ENCODE data around the gene NUDT21. TPM values are rescaled to one million over a fixed set of nuclear protein-coding genes. Genes with fewer than 3 reads are reported as not detected.

Gene NUDT21
- total and polyA plus RNA-seq, 2 of the 8 experiments (the other 6 are each of a cell fraction or from before 2014, with no cell fraction given), result 78.1 to 277 TPM

- no peak overlapping the region for H2BK5ac ChIP-seq (ENCODE audit: low read depth, low read length)
- H3K23ac ChIP-seq (ENCODE audit: insufficient read length), result no peak overlapping the region
- ChIA-PET POLR2A (ENCODE audit: partially characterized antibody) (no interaction called here), CTCF (ENCODE audit: partially characterized antibody) (no interaction called here)
- no peak overlapping the region for H2BK12ac ChIP-seq (ENCODE audit: low read depth, low read length)
- WGBS, 2 experiments (ENCODE audit: extremely low coverage in 1 of 2, insufficient coverage in 1 of 2, insufficient read length in 1 of 2, insufficient replicate concordance in 2 of 2, low coverage in 1 of 2, low lambda C conversion rate in 2 of 2, missing lambda C conversion rate in 1 of 2), result 93% methylated on average over 2 of the region's 2 CpGs; no CpG with 5 or more reads in 1 of the 2 experiments
- DNase-seq (ENCODE audit: low read depth in 1 of 2, low spot score in 2 of 2) (no peak), FAIRE-seq (no peak)
- H2BK120ac ChIP-seq (replicated peaks; ENCODE audit: low read depth, low read length), result no peak overlapping the region
- H3K56ac ChIP-seq (replicated peaks; ENCODE audit: insufficient read length, low read depth, low read length), result no peak overlapping the region
- no peak overlapping the region for H4K8ac ChIP-seq (ENCODE audit: extremely low read depth, insufficient read depth, low read length)
- peaks cover 23 to 80% (median 62%) of the 10 kb centered on the region in 4 experiments for H3K36me3 ChIP-seq (ENCODE audit: control insufficient read depth in 2 of 4, insufficient read depth in 4 of 4, low read length in 3 of 4)
- H2AFZ ChIP-seq (ENCODE audit: low read length), result no peak overlapping the region
- H3K4me2 ChIP-seq (ENCODE audit: insufficient read depth in 1 of 2, low read depth in 2 of 2, low read length in 2 of 2), result no peak overlapping the region
- H4K20me1 ChIP-seq (replicated peaks in 1 of 2; ENCODE audit: control insufficient read depth in 1 of 2, insufficient read depth in 2 of 2, low read length in 2 of 2), result peaks cover 0 to 2% of the 10 kb centered on the region in 2 experiments
- TF ChIP-seq SIRT6 (IDR thresholded peaks at IDR 0.05; ENCODE audit: low read length), result no peak
- TF ChIP-seq CEBPB (IDR thresholded peaks at IDR 0.05; ENCODE audit: low read depth, low read length), result no peak
- no peak for TF ChIP-seq RBBP5 (IDR thresholded peaks at IDR 0.05; ENCODE audit: borderline replicate concordance, low read depth, low read length)
- H3K9ac ChIP-seq (replicated peaks in 1 of 4; ENCODE audit: extremely low read depth in 1 of 4, low read depth in 3 of 4, low read length in 3 of 4), result no peak overlapping the region
- H4K5ac ChIP-seq (ENCODE audit: insufficient read length, low read depth, low read length), result no peak overlapping the region
- no peak overlapping the region for H3K14ac ChIP-seq (ENCODE audit: insufficient read length)
- H3K4ac ChIP-seq (replicated peaks; ENCODE audit: insufficient read length, low read depth, low read length), result no peak overlapping the region
- no peak overlapping the region for H3K4me3 ChIP-seq (ENCODE audit: extremely low read depth in 1 of 4, insufficient read depth in 2 of 4, low read depth in 3 of 4, low read length in 4 of 4)
- no peak overlapping the region for H2BK20ac ChIP-seq (ENCODE audit: low read length)
- no peak overlapping the region for H4K91ac ChIP-seq (replicated peaks; ENCODE audit: insufficient read length, low read length)
- no peaks in the 10 kb centered on the region for H3K27me3 ChIP-seq (replicated peaks in 1 of 4; ENCODE audit: control insufficient read depth in 3 of 4, extremely low read depth in 1 of 4, insufficient read depth in 3 of 4, low read length in 3 of 4)
- no peak overlapping the region for H3K27ac ChIP-seq (ENCODE audit: low read depth, low read length)
- no peak overlapping the region for H2BK15ac ChIP-seq (ENCODE audit: low read length)
- H3K23me2 ChIP-seq (ENCODE audit: low read depth, low read length), result no peaks in the 10 kb centered on the region
- no peaks in the 10 kb centered on the region for H3K79me1 ChIP-seq (ENCODE audit: low read depth, low read length)
- no peak overlapping the region for H3K18ac ChIP-seq (ENCODE audit: extremely low read depth, low read length)
- H3K4me1 ChIP-seq (replicated peaks in 1 of 4; ENCODE audit: control insufficient read depth in 3 of 4, insufficient read depth in 4 of 4, low read length in 3 of 4), result no peaks in the 10 kb centered on the region
- no peaks in the 10 kb centered on the region for H3K79me2 ChIP-seq (ENCODE audit: control insufficient read depth in 1 of 2, insufficient read depth in 2 of 2, low read length in 2 of 2)
- H3K9me3 ChIP-seq (ENCODE audit: insufficient read depth in 2 of 2, low read depth in 1 of 2, low read length in 1 of 2), result no peaks in the 10 kb centered on the region
- H2AK5ac ChIP-seq (ENCODE audit: low read depth, low read length), result no peak overlapping the region
Observed at GRCh38 chr16:56466344-56466743, 15.2 kb upstream of the NUDT21 start.

Data from H1 (cell line).